WTC11 (cell line): Measurements from ENCODE around the gene DDI1. TPM values are rescaled to one million over a fixed set of nuclear protein-coding genes. Genes with fewer than 3 reads are reported as not detected.

Source experiments
- ATAC-seq: fragments of 200-7000 bp; cut with Tn5 transposase; 2 replicates; pipeline ENCODE4 v1.10.0; 2021; ENCODE audit warnings: mild to moderate bottlenecking, moderate library complexity
- CTCF ChIA-PET: fragments of 300-600 bp; sonication (Branson Sonifier 250); formaldehyde crosslinking; loops from one replicate; lab custom pipeline; 2021; ENCODE audit warnings: antibody characterized with exemption; lab: Charles Lee
- POLR2A ChIA-PET: fragments of 350-600 bp; sonication (Branson Sonifier 250); formaldehyde crosslinking; loops from one replicate; lab custom pipeline; 2021; ENCODE audit warnings: antibody characterized with exemption; lab: Charles Lee
- DNase-seq: peaks from one replicate; pipeline ENCODE4 v3.0.0; 2021; ENCODE audit warnings: low spot score
- H3K27ac Mint-ChIP-seq: 2 replicates; pipeline ENCODE4 v1.8.0; 2021; ENCODE audit warnings: mixed read lengths
- H3K27me3 Mint-ChIP-seq: 2 replicates; pipeline ENCODE4 v1.8.0; 2021; ENCODE audit warnings: low read depth, mild to moderate bottlenecking, moderate library complexity, mixed read lengths
- H3K36me3 Mint-ChIP-seq: 2 replicates; pipeline ENCODE4 v1.8.0; 2021; ENCODE audit warnings: mixed read lengths
- H3K4me1 Mint-ChIP-seq: 2 replicates; pipeline ENCODE4 v1.8.0; 2022; ENCODE audit warnings: mixed read lengths
- H3K4me3 Mint-ChIP-seq: 2 replicates; pipeline ENCODE4 v1.8.0; 2021; ENCODE audit warnings: mild to moderate bottlenecking, moderate library complexity, mixed read lengths
- H3K9me3 Mint-ChIP-seq: 2 replicates; pipeline ENCODE4 v1.8.0; 2021; ENCODE audit warnings: mixed read lengths
- ESRRA ChIP-seq: sonication (generic); formaldehyde crosslinking; IDR thresholded peaks from 2 replicates; pipeline ENCODE4 v1.8.1; 2022; ENCODE audit warnings: mild to moderate bottlenecking, missing genetic modification reagents, borderline replicate concordance
- GRHL2 ChIP-seq: fragments of 250-450 bp; sonication (Bioruptor Pico); IDR thresholded peaks from 2 replicates; pipeline ENCODE4 v1.8.0; 2022; ENCODE audit warnings: mild to moderate bottlenecking, moderate library complexity; ENCODE audit not compliant: insufficient replicate concordance, severe bottlenecking
- HMGA2 ChIP-seq: fragments of 250-450 bp; sonication (Bioruptor Pico); IDR thresholded peaks from 2 replicates; pipeline ENCODE4 v1.4.0; 2021; ENCODE audit warnings: mild to moderate bottlenecking, moderate library complexity
- NFE2L1 ChIP-seq: sonication (generic); formaldehyde crosslinking; IDR thresholded peaks from 2 replicates; pipeline ENCODE4 v1.8.1; 2023; ENCODE audit warnings: missing genetic modification reagents
- NR3C1 ChIP-seq: sonication (generic); formaldehyde crosslinking; conservative IDR thresholded peaks from 2 replicates; pipeline ENCODE4 v1.8.1; 2023; ENCODE audit warnings: low read depth, mild to moderate bottlenecking, missing genetic modification reagents
- SP1 ChIP-seq: sonication (generic); formaldehyde crosslinking; conservative IDR thresholded peaks from 2 replicates; pipeline ENCODE4 v1.8.1; 2022; ENCODE audit warnings: missing genetic modification reagents
- TEAD4 ChIP-seq: sonication (generic); formaldehyde crosslinking; IDR thresholded peaks from 2 replicates; pipeline ENCODE4 v1.8.0; 2022; ENCODE audit warnings: mild to moderate bottlenecking, missing genetic modification reagents
- ZNF396 ChIP-seq: fragments of 250-450 bp; sonication (Bioruptor Pico); IDR thresholded peaks from 2 replicates; pipeline ENCODE4 v1.8.0; 2021; ENCODE audit warnings: mild to moderate bottlenecking, moderate library complexity, borderline replicate concordance
- ZNF423 ChIP-seq: fragments of 250-450 bp; sonication (Bioruptor Pico); IDR thresholded peaks from 2 replicates; pipeline ENCODE4 v2.1.2; 2022; ENCODE audit warnings: mild to moderate bottlenecking, moderate library complexity
- total RNA-seq: library from RNA; stranded (reverse); gene quantifications from 3 replicates; pipeline ENCODE4 v1.2.3, GENCODE V29; 2021
- TF ChIP-seq, protein P1 (sequence below): sonication (generic); formaldehyde crosslinking; conservative IDR thresholded peaks from 2 replicates; pipeline ENCODE4 v1.8.1; 2022; ENCODE audit warnings: mild to moderate bottlenecking, missing genetic modification reagents
- TF ChIP-seq, protein P2 (sequence below): fragments of 250-450 bp; sonication (Bioruptor Pico); IDR thresholded peaks from 2 replicates; pipeline ENCODE4 v1.9.0; 2021; ENCODE audit warnings: mild to moderate bottlenecking, borderline replicate concordance
- TF ChIP-seq, protein P3 (sequence below): sonication (generic); formaldehyde crosslinking; IDR thresholded peaks from 2 replicates; pipeline ENCODE4 v1.8.1; 2023; ENCODE audit warnings: mild to moderate bottlenecking, missing genetic modification reagents, moderate library complexity
- TF ChIP-seq, protein P4 (sequence below): sonication (generic); formaldehyde crosslinking; IDR thresholded peaks from 2 replicates; pipeline ENCODE4 v1.8.0; 2022; ENCODE audit warnings: mild to moderate bottlenecking, missing genetic modification reagents
- TF ChIP-seq, protein P5 (sequence below): sonication (generic); formaldehyde crosslinking; IDR thresholded peaks from 2 replicates; pipeline ENCODE4 v1.8.0; 2023; ENCODE audit warnings: missing genetic modification reagents
- TF ChIP-seq, protein P6 (sequence below): sonication (generic); formaldehyde crosslinking; IDR thresholded peaks from 2 replicates; pipeline ENCODE4 v1.8.1; 2023; ENCODE audit warnings: mild to moderate bottlenecking, missing genetic modification reagents, borderline replicate concordance
- TF ChIP-seq, protein P7 (sequence below): sonication (generic); formaldehyde crosslinking; IDR thresholded peaks from 2 replicates; pipeline ENCODE4 v1.8.1; 2023; ENCODE audit warnings: mild to moderate bottlenecking, moderate library complexity, missing genetic modification reagents

Gene DDI1
- total RNA-seq, 1 experiment from 2014 or later: not detected

DNA sequence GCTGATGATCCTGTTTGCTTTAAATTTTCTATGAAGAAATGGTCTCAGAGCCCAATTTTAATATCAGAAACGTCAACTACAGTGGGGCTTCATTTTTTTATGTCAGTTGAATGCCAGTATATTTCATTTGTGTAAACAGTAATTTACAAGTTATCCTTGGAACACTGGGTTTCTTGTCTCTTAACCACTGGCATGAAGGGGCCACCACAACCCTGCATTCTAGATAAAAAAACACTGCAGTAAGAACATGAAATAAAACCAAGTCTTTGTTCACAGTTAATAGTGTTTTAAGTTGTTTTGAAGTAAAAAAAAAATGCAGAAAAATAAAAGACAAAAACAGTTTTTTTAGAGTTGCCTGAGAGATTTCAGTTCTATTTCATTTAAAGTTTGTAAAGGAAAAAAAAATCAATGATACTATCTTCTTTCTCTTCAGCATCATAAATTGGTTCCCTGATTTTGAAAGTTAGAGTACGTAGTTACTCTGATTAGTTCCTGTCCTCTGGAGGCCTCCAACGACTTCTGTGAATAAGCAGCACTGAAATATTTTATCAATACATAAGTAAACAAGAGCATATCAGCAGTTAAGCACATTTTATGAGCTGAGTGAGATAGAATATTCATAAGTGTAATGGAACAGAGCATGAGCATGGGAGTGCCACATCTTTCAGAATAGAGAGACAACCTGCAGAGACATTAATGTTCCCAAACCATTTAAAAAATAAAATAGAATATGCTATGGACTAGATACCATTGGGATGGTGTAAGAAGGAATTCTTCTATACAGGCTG, 7.8 kb upstream of the DDI1 start:
- ChIA-PET POLR2A (no interaction called here), CTCF (no interaction called here)

DNA sequence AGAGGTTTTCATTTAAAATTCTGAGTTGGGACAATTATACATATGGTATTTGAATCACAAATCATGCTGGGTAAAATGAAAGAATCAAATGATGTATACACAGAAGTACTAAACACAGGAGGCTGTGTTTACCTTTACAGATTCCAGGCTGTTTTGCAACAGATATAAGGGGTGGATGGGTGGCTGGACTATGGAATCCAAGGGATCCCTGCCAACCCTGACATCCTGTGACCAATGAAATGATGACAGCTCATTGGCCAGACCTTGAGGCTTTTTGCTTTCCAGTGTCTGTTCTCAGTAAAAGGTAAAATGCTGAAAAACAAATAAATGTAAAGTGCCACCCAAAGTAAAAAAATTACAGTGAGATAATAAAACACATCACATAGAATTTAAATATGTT, 3.3 kb upstream of the DDI1 start:
- Mint-ChIP-seq H3K36me3 (no peaks in the 10 kb centered on the region), H3K27ac (no peak overlapping the region), H3K27me3 (no peaks in the 10 kb centered on the region; the same call in 1 of the 2 replicates), H3K4me1 (no peaks in the 10 kb centered on the region), H3K9me3 (peaks cover 14% of the 10 kb centered on the region), H3K4me3 (no peak overlapping the region)
- ATAC-seq: no peak
- ChIA-PET CTCF (no interaction called here), POLR2A (no interaction called here)
- DNase-seq: no peak
- no peak for TF ChIP-seq NFE2L1 (CRISPR knock-in tag)
- TF ChIP-seq, protein P1, sequence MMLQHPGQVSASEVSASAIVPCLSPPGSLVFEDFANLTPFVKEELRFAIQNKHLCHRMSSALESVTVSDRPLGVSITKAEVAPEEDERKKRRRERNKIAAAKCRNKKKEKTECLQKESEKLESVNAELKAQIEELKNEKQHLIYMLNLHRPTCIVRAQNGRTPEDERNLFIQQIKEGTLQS (CRISPR knock-in tag): no peak
- no peak for TF ChIP-seq SP1
- TF ChIP-seq, protein P2, sequence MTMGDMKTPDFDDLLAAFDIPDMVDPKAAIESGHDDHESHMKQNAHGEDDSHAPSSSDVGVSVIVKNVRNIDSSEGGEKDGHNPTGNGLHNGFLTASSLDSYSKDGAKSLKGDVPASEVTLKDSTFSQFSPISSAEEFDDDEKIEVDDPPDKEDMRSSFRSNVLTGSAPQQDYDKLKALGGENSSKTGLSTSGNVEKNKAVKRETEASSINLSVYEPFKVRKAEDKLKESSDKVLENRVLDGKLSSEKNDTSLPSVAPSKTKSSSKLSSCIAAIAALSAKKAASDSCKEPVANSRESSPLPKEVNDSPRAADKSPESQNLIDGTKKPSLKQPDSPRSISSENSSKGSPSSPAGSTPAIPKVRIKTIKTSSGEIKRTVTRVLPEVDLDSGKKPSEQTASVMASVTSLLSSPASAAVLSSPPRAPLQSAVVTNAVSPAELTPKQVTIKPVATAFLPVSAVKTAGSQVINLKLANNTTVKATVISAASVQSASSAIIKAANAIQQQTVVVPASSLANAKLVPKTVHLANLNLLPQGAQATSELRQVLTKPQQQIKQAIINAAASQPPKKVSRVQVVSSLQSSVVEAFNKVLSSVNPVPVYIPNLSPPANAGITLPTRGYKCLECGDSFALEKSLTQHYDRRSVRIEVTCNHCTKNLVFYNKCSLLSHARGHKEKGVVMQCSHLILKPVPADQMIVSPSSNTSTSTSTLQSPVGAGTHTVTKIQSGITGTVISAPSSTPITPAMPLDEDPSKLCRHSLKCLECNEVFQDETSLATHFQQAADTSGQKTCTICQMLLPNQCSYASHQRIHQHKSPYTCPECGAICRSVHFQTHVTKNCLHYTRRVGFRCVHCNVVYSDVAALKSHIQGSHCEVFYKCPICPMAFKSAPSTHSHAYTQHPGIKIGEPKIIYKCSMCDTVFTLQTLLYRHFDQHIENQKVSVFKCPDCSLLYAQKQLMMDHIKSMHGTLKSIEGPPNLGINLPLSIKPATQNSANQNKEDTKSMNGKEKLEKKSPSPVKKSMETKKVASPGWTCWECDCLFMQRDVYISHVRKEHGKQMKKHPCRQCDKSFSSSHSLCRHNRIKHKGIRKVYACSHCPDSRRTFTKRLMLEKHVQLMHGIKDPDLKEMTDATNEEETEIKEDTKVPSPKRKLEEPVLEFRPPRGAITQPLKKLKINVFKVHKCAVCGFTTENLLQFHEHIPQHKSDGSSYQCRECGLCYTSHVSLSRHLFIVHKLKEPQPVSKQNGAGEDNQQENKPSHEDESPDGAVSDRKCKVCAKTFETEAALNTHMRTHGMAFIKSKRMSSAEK (CRISPR knock-in tag): no peak
- TF ChIP-seq, protein P3, sequence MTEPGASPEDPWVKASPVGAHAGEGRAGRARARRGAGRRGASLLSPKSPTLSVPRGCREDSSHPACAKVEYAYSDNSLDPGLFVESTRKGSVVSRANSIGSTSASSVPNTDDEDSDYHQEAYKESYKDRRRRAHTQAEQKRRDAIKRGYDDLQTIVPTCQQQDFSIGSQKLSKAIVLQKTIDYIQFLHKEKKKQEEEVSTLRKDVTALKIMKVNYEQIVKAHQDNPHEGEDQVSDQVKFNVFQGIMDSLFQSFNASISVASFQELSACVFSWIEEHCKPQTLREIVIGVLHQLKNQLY (CRISPR knock-in tag): no peak
- TF ChIP-seq ESRRA (CRISPR knock-in tag): no peak
- TF ChIP-seq TEAD4 (CRISPR knock-in tag): no peak
- TF ChIP-seq ZNF396 (CRISPR knock-in tag): no peak
- TF ChIP-seq, protein P4, sequence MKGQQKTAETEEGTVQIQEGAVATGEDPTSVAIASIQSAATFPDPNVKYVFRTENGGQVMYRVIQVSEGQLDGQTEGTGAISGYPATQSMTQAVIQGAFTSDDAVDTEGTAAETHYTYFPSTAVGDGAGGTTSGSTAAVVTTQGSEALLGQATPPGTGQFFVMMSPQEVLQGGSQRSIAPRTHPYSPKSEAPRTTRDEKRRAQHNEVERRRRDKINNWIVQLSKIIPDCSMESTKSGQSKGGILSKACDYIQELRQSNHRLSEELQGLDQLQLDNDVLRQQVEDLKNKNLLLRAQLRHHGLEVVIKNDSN (CRISPR knock-in tag): no peak
- TF ChIP-seq, protein P5, sequence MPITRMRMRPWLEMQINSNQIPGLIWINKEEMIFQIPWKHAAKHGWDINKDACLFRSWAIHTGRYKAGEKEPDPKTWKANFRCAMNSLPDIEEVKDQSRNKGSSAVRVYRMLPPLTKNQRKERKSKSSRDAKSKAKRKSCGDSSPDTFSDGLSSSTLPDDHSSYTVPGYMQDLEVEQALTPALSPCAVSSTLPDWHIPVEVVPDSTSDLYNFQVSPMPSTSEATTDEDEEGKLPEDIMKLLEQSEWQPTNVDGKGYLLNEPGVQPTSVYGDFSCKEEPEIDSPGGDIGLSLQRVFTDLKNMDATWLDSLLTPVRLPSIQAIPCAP: no peak
- TF ChIP-seq NR3C1 (CRISPR knock-in tag): no peak
- no peak for TF ChIP-seq ZNF423 (CRISPR knock-in tag)

More for the DNA sequence above, 7.8 kb upstream of the DDI1 start:
- DNase-seq (no peak), ATAC-seq (no peak)
- Mint-ChIP-seq H3K27me3 (no peaks in the 10 kb centered on the region; the same call in 1 of the 2 replicates), H3K27ac (no peak overlapping the region), H3K4me1 (no peaks in the 10 kb centered on the region), H3K4me3 (no peak overlapping the region), H3K9me3 (peaks cover 14% of the 10 kb centered on the region), H3K36me3 (no peaks in the 10 kb centered on the region)
- TF ChIP-seq GRHL2 (CRISPR knock-in tag) (no peak), HMGA2 (CRISPR knock-in tag) (no peak), ZNF423 (CRISPR knock-in tag) (no peak)
- TF ChIP-seq, protein P6, sequence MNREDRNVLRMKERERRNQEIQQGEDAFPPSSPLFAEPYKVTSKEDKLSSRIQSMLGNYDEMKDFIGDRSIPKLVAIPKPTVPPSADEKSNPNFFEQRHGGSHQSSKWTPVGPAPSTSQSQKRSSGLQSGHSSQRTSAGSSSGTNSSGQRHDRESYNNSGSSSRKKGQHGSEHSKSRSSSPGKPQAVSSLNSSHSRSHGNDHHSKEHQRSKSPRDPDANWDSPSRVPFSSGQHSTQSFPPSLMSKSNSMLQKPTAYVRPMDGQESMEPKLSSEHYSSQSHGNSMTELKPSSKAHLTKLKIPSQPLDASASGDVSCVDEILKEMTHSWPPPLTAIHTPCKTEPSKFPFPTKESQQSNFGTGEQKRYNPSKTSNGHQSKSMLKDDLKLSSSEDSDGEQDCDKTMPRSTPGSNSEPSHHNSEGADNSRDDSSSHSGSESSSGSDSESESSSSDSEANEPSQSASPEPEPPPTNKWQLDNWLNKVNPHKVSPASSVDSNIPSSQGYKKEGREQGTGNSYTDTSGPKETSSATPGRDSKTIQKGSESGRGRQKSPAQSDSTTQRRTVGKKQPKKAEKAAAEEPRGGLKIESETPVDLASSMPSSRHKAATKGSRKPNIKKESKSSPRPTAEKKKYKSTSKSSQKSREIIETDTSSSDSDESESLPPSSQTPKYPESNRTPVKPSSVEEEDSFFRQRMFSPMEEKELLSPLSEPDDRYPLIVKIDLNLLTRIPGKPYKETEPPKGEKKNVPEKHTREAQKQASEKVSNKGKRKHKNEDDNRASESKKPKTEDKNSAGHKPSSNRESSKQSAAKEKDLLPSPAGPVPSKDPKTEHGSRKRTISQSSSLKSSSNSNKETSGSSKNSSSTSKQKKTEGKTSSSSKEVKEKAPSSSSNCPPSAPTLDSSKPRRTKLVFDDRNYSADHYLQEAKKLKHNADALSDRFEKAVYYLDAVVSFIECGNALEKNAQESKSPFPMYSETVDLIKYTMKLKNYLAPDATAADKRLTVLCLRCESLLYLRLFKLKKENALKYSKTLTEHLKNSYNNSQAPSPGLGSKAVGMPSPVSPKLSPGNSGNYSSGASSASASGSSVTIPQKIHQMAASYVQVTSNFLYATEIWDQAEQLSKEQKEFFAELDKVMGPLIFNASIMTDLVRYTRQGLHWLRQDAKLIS (CRISPR knock-in tag): no peak
- TF ChIP-seq, protein P7, sequence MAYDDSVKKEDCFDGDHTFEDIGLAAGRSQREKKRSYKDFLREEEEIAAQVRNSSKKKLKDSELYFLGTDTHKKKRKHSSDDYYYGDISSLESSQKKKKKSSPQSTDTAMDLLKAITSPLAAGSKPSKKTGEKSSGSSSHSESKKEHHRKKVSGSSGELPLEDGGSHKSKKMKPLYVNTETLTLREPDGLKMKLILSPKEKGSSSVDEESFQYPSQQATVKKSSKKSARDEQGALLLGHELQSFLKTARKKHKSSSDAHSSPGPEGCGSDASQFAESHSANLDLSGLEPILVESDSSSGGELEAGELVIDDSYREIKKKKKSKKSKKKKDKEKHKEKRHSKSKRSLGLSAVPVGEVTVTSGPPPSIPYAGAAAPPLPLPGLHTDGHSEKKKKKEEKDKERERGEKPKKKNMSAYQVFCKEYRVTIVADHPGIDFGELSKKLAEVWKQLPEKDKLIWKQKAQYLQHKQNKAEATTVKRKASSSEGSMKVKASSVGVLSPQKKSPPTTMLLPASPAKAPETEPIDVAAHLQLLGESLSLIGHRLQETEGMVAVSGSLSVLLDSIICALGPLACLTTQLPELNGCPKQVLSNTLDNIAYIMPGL (CRISPR knock-in tag): no peak
- TF ChIP-seq, all 79 proteins: peak for 0
